ENCODE data around the gene GALNT9. TPM values are rescaled to one million over a fixed set of nuclear protein-coding genes. Genes with fewer than 3 reads are reported as not detected.
A peak's percentile ranks its signal among the peaks of the same experiment; 100 is the strongest.

The GALNT9 gene
- total RNA-seq, 1 donor from 2014 or later: not detected

- ATAC-seq (peak; percentile 81), DNase-seq (ENCODE audit: low spot score) (peak; percentile 70)
Observed at GRCh38 chr12:132162508-132163031, 166.8 kb downstream of the GALNT9 start.

GRCh38 chr12:132161796-132162507, 167.4 kb downstream of the GALNT9 start:
- ATAC-seq (no peak), DNase-seq (ENCODE audit: low spot score) (no peak)

GRCh38 chr12:132161036-132161781, 168.2 kb downstream of the GALNT9 start:
- DNase-seq (ENCODE audit: low spot score) (no peak), ATAC-seq (no peak)

- DNase-seq (ENCODE audit: low spot score): no peak
- no peak for ATAC-seq
Observed at GRCh38 chr12:132160601-132161035, 168.8 kb downstream of the GALNT9 start.

- no peak for ATAC-seq
- DNase-seq (ENCODE audit: low spot score): no peak
Observed at GRCh38 chr12:132160016-132160415, 169.4 kb downstream of the GALNT9 start.

- DNase-seq (ENCODE audit: low spot score): no peak
- ATAC-seq: no peak
Observed at GRCh38 chr12:132159555-132160003, 169.8 kb downstream of the GALNT9 start.

- ATAC-seq (no peak), DNase-seq (ENCODE audit: low spot score) (no peak)
Observed at GRCh38 chr12:132158677-132159554, 170.5 kb downstream of the GALNT9 start.

GRCh38 chr12:132157733-132158409, 171.5 kb downstream of the GALNT9 start:
- ATAC-seq: no peak
- DNase-seq (ENCODE audit: low spot score): no peak

GRCh38 chr12:132156573-132157325, 172.6 kb downstream of the GALNT9 start:
- DNase-seq (ENCODE audit: low spot score): no peak
- ATAC-seq: no peak

GRCh38 chr12:132155771-132156572, 173.4 kb downstream of the GALNT9 start:
- DNase-seq (ENCODE audit: low spot score) (no peak), ATAC-seq (no peak)

GRCh38 chr12:132154941-132155770, 174.2 kb downstream of the GALNT9 start:
- DNase-seq (ENCODE audit: low spot score): no peak

GRCh38 chr12:132154341-132154761, 175.0 kb downstream of the GALNT9 start:
- peak; percentile 38 for ATAC-seq
- DNase-seq (ENCODE audit: low spot score): no peak

More at GRCh38 chr12:132154941-132155770, 174.2 kb downstream of the GALNT9 start:
- ATAC-seq: no peak

GRCh38 chr12:132153501-132154340, 175.7 kb downstream of the GALNT9 start:
- peak; percentile 92 for ATAC-seq

GRCh38 chr12:132152953-132153352, 176.4 kb downstream of the GALNT9 start:
- DNase-seq (ENCODE audit: low spot score) (no peak), ATAC-seq (no peak)

More at GRCh38 chr12:132153501-132154340, 175.7 kb downstream of the GALNT9 start:
- DNase-seq (ENCODE audit: low spot score): no peak

GRCh38 chr12:132152411-132152821, 177.0 kb downstream of the GALNT9 start:
- no peak for DNase-seq (ENCODE audit: low spot score)
- ATAC-seq: no peak

- ATAC-seq: no peak
Observed at GRCh38 chr12:132151766-132152410, 177.5 kb downstream of the GALNT9 start.

More at GRCh38 chr12:132151766-132152410, 177.5 kb downstream of the GALNT9 start:
- no peak for DNase-seq (ENCODE audit: low spot score)

Data from left lobe of liver (tissue), 2 donors.